Nephron progenitor cell (in vitro differentiated cells): Measurements from ENCODE around the gene PLA2R1.

Experiments used
- DNase-seq: peaks from one replicate; pipeline ENCODE4 v3.0.0; 2021
- H3K27ac Mint-ChIP-seq: 2 replicates; pipeline ENCODE4 v1.8.0; 2021; ENCODE audit warnings: mild to moderate bottlenecking, moderate library complexity, mixed read lengths
- H3K27me3 Mint-ChIP-seq: 2 replicates; pipeline ENCODE4 v1.8.0; 2021; ENCODE audit warnings: mild to moderate bottlenecking, low read depth, mixed read lengths; ENCODE audit not compliant: poor library complexity
- H3K36me3 Mint-ChIP-seq: 2 replicates; pipeline ENCODE4 v1.8.0; 2021; ENCODE audit warnings: low read depth, mixed read lengths
- H3K4me1 Mint-ChIP-seq: 2 replicates; pipeline ENCODE4 v1.8.0; 2021; ENCODE audit warnings: mixed read lengths
- H3K4me3 Mint-ChIP-seq: 2 replicates; pipeline ENCODE4 v1.8.0; 2021; ENCODE audit warnings: mild to moderate bottlenecking, moderate library complexity, mixed read lengths
- H3K9me3 Mint-ChIP-seq: 2 replicates; pipeline ENCODE4 v1.8.0; 2021; ENCODE audit warnings: mild to moderate bottlenecking, moderate library complexity, mixed read lengths
- CTCF ChIP-seq: fragments of 200-600 bp; sonication (generic); IDR thresholded peaks from 2 replicates; pipeline ENCODE4 v1.5.0; 2021; ENCODE audit warnings: antibody characterized with exemption

Gene PLA2R1

GRCh38 chr2:159897720-159898119 lies 164.7 kb downstream of the PLA2R1 start:
- Mint-ChIP-seq H3K36me3 (no peaks in the 10 kb centered on the region), H3K27ac (no peak overlapping the region), H3K27me3 (peaks cover 50% of the 10 kb centered on the region), H3K4me1 (peaks cover 9% of the 10 kb centered on the region), H3K9me3 (no peaks in the 10 kb centered on the region), H3K4me3 (no peak overlapping the region)
- TF ChIP-seq CTCF, result no peak
- DNase-seq, result no peak

- peaks cover 9% of the 10 kb centered on the region for H3K4me1 Mint-ChIP-seq
- H3K27me3 Mint-ChIP-seq, result peaks cover 43% of the 10 kb centered on the region
- DNase-seq, result no peak
Observed at GRCh38 chr2:159897081-159897480, 165.3 kb downstream of the PLA2R1 start.

GRCh38 chr2:159895258-159896065 lies 167.0 kb downstream of the PLA2R1 start:
- TF ChIP-seq CTCF, result no peak
- Mint-ChIP-seq H3K4me1 (peaks cover 9% of the 10 kb centered on the region), H3K27ac (no peak overlapping the region), H3K27me3 (peaks cover 27% of the 10 kb centered on the region), H3K9me3 (no peaks in the 10 kb centered on the region), H3K36me3 (no peaks in the 10 kb centered on the region), H3K4me3 (no peak overlapping the region)
- DNase-seq, result no peak

More at GRCh38 chr2:159897081-159897480, 165.3 kb downstream of the PLA2R1 start:
- Mint-ChIP-seq H3K36me3 (no peaks in the 10 kb centered on the region), H3K27ac (no peak overlapping the region), H3K4me3 (no peak overlapping the region), H3K9me3 (no peaks in the 10 kb centered on the region)
- no peak for TF ChIP-seq CTCF

- H3K36me3 Mint-ChIP-seq, result no peaks in the 10 kb centered on the region
- peaks cover 18% of the 10 kb centered on the region for H3K27me3 Mint-ChIP-seq
- no peak overlapping the region for H3K27ac Mint-ChIP-seq
Observed at GRCh38 chr2:159894145-159894838, 168.1 kb downstream of the PLA2R1 start.

GRCh38 chr2:159892990-159893810 lies 169.2 kb downstream of the PLA2R1 start:
- Mint-ChIP-seq H3K4me3 (peak overlapping the region; percentile 3), H3K4me1 (peaks cover 9% of the 10 kb centered on the region), H3K27ac (peak overlapping the region; percentile 22), H3K27me3 (peaks cover 9% of the 10 kb centered on the region), H3K9me3 (no peaks in the 10 kb centered on the region), H3K36me3 (no peaks in the 10 kb centered on the region)
- DNase-seq, result no peak
- no peak for TF ChIP-seq CTCF

More at GRCh38 chr2:159894145-159894838, 168.1 kb downstream of the PLA2R1 start:
- H3K9me3 Mint-ChIP-seq, result no peaks in the 10 kb centered on the region
- no peak for DNase-seq
- no peak for TF ChIP-seq CTCF
- H3K4me1 Mint-ChIP-seq, result peaks cover 9% of the 10 kb centered on the region
- no peak overlapping the region for H3K4me3 Mint-ChIP-seq
